Stimulated activated CD8-positive, alpha-beta memory T cell treated with anti-CD3 and anti-CD28 coated beads, Interleukin-12 subunit alpha, Interleukin-12 subunit beta, amount 100 ng/mL, for 24 hours (primary cell): ENCODE results near the gene C4orf54.

Experiments
- DNase-seq: peaks from one replicate; pipeline ENCODE4 v3.0.0-alpha.2; 2020; ENCODE audit errors: extremely low read depth

Gene C4orf54

GRCh38 chr4:99657798-99658197 lies at the start of gene C4orf54:
C4orf54 (minus strand) TSS chr4:99657828; CDS start chr4:99654648, 3,180 bp downstream.
- DNase-seq = no peak

GRCh38 chr4:99705891-99706290 lies 48.3 kb upstream of the C4orf54 start:
- no peak for DNase-seq

GRCh38 chr4:99696801-99697200 lies 39.2 kb upstream of the C4orf54 start:
- no peak for DNase-seq

GRCh38 chr4:99693140-99693539 lies 35.5 kb upstream of the C4orf54 start:
- no peak for DNase-seq

GRCh38 chr4:99690990-99691389 lies 33.4 kb upstream of the C4orf54 start:
- DNase-seq = no peak

GRCh38 chr4:99690472-99690871 lies 32.8 kb upstream of the C4orf54 start:
- no peak for DNase-seq

GRCh38 chr4:99687120-99687519 lies 29.5 kb upstream of the C4orf54 start:
- no peak for DNase-seq

- DNase-seq = no peak
Observed at GRCh38 chr4:99685234-99685633, 27.6 kb upstream of the C4orf54 start.

- DNase-seq = no peak
Observed at GRCh38 chr4:99683895-99684294, 26.3 kb upstream of the C4orf54 start.

GRCh38 chr4:99679976-99680375 lies 22.3 kb upstream of the C4orf54 start:
- no peak for DNase-seq

GRCh38 chr4:99679204-99679603 lies 21.6 kb upstream of the C4orf54 start:
- no peak for DNase-seq

- no peak for DNase-seq
Observed at GRCh38 chr4:99677161-99677560, 19.5 kb upstream of the C4orf54 start.

- no peak for DNase-seq
Observed at GRCh38 chr4:99670409-99671073, 12.9 kb upstream of the C4orf54 start.

GRCh38 chr4:99669084-99669483 lies 11.5 kb upstream of the C4orf54 start:
- no peak for DNase-seq

GRCh38 chr4:99668472-99668871 lies 10.8 kb upstream of the C4orf54 start:
- no peak for DNase-seq

- DNase-seq = no peak
Observed at GRCh38 chr4:99665983-99666382, 8.4 kb upstream of the C4orf54 start.

- DNase-seq = no peak
Observed at GRCh38 chr4:99664716-99665115, 7.1 kb upstream of the C4orf54 start.

- no peak for DNase-seq
Observed at GRCh38 chr4:99661907-99662306, 4.3 kb upstream of the C4orf54 start.

GRCh38 chr4:99658666-99659065 lies 1.0 kb upstream of the C4orf54 start:
- DNase-seq = no peak

GRCh38 chr4:99655308-99656081 lies 2.1 kb downstream of the C4orf54 start:
- no peak for DNase-seq

GRCh38 chr4:99654361-99654761 lies 3.3 kb downstream of the C4orf54 start:
- no peak for DNase-seq

- no peak for DNase-seq
Observed at GRCh38 chr4:99653916-99654315, 3.7 kb downstream of the C4orf54 start.
